SK-N-SH (cell line): ENCODE measurements around the gene SUN2.
A peak's percentile ranks its signal among the peaks of the same experiment; 100 is the strongest.

Experiments
- EP300 ChIP-seq, 2 experiments: IDR thresholded peaks; 2 replicates each; pipeline versions ENCODE4 v1.4.0 to v1.6.1; 2012; ENCODE audit warnings: borderline replicate concordance in 1 of 2, low read depth in 1 of 2, low read length in 1 of 2
- GABPA ChIP-seq: IDR thresholded peaks from 2 replicates; pipeline ENCODE4 v1.4.0; 2012; ENCODE audit warnings: low read depth, mild to moderate bottlenecking
- POLR2AphosphoS5 ChIP-seq: IDR thresholded peaks from 2 replicates; pipeline ENCODE4 v1.6.1; 2012; ENCODE audit warnings: low read depth, low read length
- RAD21 ChIP-seq: IDR thresholded peaks from 2 replicates; pipeline ENCODE4 v1.6.1; 2012; ENCODE audit warnings: mild to moderate bottlenecking, low read length
- RFX5 ChIP-seq: IDR thresholded peaks from 2 replicates; pipeline ENCODE4 v1.6.1; 2012; ENCODE audit warnings: mild to moderate bottlenecking, improper control_type of control experiment, low read length
- TF ChIP-seq, protein P1 (sequence below): fragments of 200-600 bp; sonication (generic); IDR thresholded peaks from 2 replicates; pipeline ENCODE4 v1.6.1; 2017; ENCODE audit warnings: antibody characterized with exemption, mild to moderate bottlenecking, moderate library complexity
- TF ChIP-seq, protein P2 (sequence below): IDR thresholded peaks from 2 replicates; pipeline ENCODE4 v1.4.0; 2012; ENCODE audit warnings: low read depth
- TF ChIP-seq, protein P3 (sequence below): fragments of 150-350 bp; IDR thresholded peaks from 2 replicates; pipeline ENCODE4 v1.6.1; 2017; ENCODE audit warnings: antibody characterized with exemption, low read length, low read depth, borderline replicate concordance

DNA sequence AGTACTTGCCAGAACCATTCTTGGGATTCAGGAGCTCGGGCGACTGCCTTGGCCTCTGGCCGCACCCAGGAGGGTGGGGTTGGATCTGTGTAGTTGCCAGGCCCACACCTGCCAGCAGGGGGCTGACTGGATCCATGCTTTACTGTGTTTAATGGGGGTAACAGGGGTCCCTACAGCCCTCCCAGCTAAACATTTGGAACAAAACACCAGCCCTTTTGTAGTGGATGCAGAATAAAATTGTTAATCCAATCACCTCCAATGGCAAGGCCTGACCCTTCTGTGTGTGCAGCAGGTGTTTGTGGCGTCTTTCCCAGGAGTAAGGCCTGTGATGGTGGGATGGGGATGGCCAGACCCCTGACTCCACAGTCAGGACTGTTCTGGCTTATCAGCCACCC is 22.5 kb downstream of the SUN2 start:
- TF ChIP-seq RFX5 (no peak), GABPA (no peak), EP300 (IDR thresholded peaks at IDR 0.05; ENCODE audit: borderline replicate concordance in 1 of 2, low read depth in 1 of 2, low read length in 1 of 2) (no peak), RAD21 (peak; percentile 40), POLR2AphosphoS5 (no peak)
- TF ChIP-seq, protein P1, sequence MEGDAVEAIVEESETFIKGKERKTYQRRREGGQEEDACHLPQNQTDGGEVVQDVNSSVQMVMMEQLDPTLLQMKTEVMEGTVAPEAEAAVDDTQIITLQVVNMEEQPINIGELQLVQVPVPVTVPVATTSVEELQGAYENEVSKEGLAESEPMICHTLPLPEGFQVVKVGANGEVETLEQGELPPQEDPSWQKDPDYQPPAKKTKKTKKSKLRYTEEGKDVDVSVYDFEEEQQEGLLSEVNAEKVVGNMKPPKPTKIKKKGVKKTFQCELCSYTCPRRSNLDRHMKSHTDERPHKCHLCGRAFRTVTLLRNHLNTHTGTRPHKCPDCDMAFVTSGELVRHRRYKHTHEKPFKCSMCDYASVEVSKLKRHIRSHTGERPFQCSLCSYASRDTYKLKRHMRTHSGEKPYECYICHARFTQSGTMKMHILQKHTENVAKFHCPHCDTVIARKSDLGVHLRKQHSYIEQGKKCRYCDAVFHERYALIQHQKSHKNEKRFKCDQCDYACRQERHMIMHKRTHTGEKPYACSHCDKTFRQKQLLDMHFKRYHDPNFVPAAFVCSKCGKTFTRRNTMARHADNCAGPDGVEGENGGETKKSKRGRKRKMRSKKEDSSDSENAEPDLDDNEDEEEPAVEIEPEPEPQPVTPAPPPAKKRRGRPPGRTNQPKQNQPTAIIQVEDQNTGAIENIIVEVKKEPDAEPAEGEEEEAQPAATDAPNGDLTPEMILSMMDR = peak; percentile 58
- TF ChIP-seq, protein P2, sequence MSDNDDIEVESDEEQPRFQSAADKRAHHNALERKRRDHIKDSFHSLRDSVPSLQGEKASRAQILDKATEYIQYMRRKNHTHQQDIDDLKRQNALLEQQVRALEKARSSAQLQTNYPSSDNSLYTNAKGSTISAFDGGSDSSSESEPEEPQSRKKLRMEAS = no peak
- TF ChIP-seq, protein P3, sequence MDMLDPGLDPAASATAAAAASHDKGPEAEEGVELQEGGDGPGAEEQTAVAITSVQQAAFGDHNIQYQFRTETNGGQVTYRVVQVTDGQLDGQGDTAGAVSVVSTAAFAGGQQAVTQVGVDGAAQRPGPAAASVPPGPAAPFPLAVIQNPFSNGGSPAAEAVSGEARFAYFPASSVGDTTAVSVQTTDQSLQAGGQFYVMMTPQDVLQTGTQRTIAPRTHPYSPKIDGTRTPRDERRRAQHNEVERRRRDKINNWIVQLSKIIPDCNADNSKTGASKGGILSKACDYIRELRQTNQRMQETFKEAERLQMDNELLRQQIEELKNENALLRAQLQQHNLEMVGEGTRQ = no peak
